Measurements from ENCODE around the gene WDR36. TPM values are rescaled to one million over a fixed set of nuclear protein-coding genes. Genes with fewer than 3 reads are reported as not detected.

WDR36 gene
- total and polyA plus RNA-seq, 2 of the 13 experiments (the other 11 are each of a cell fraction or from before 2014, with no cell fraction given), result 18.2 to 40.6 TPM

- TF ChIP-seq GABPA (IDR thresholded peaks at IDR 0.05; ENCODE audit: low read depth, low read length) (no peak), GABPA (CRISPR knock-in tag; IDR thresholded peaks at IDR 0.05; ENCODE audit: low read depth) (no peak), SRSF1 (optimal IDR thresholded peaks at IDR 0.05; ENCODE audit: low read depth, low read length) (no peak), SAFB2 (CRISPR knock-in tag; IDR thresholded peaks at IDR 0.05; ENCODE audit: borderline replicate concordance, low read depth) (no peak)
These were observed 32.0 kb upstream of the WDR36 start (continued) for GRCh38 chr5:111060169-111060568.

GRCh38 chr5:111061618-111062017 lies 30.5 kb upstream of the WDR36 start:
- Histone ChIP-seq H3K4me1 (ENCODE audit: insufficient read depth, low read length) (no peaks in the 10 kb centered on the region), H3K36me3 (replicated peaks in 1 of 2; ENCODE audit: control insufficient read depth in 1 of 2, insufficient read depth in 2 of 2, low read length in 2 of 2) (no peaks in the 10 kb centered on the region), H3K27ac (ENCODE audit: extremely low read length, insufficient read depth, low read length) (no peak overlapping the region), H3K4me3 (replicated peaks in 1 of 3; ENCODE audit: insufficient read depth in 1 of 3, low read depth in 2 of 3, low read length in 3 of 3) (no peak overlapping the region), H2AFZ (ENCODE audit: low read length) (no peak overlapping the region), H3K27me3 (ENCODE audit: control insufficient read depth in 1 of 2, insufficient read depth in 2 of 2, low read length in 2 of 2) (no peaks in the 10 kb centered on the region; a peak in 1 of 5 replicates), H3K79me2 (ENCODE audit: insufficient read depth, low read length) (no peaks in the 10 kb centered on the region), H3K9me3 (ENCODE audit: low read length) (no peaks in the 10 kb centered on the region), H3K4me2 (ENCODE audit: low read depth, low read length) (no peak overlapping the region), H4K20me1 (ENCODE audit: insufficient read depth, low read length) (no peaks in the 10 kb centered on the region), H3K9ac (ENCODE audit: insufficient read depth, low read depth, low read length) (no peak overlapping the region)
- intact Hi-C loops (cut with micrococcal nuclease; ENCODE audit: unreplicated experiment), result loop anchor here (10.0 kb wide), 1 partner anchor 197 kb away; no protein-coding TSS in a partner anchor
- ChIA-PET CTCF (ENCODE audit: low intra/inter-chr PET ratio, low total read pairs) (no interaction called here), POLR2A (no interaction called here)
- ATAC-seq (no peak), DNase-seq (ENCODE audit: low spot score) (no peak), FAIRE-seq (no peak)
- BruUV-seq (replicated peaks), result no TSS peak
- in situ Hi-C loops (cut with HindIII; ENCODE audit: extremely low pct_ligation_motif_present, low pct_unique_long_range_greater_than_20kb), result loop anchor here (10.0 kb wide), 1 partner anchor 307 kb away; no protein-coding TSS in a partner anchor
- TF ChIP-seq, protein P1, sequence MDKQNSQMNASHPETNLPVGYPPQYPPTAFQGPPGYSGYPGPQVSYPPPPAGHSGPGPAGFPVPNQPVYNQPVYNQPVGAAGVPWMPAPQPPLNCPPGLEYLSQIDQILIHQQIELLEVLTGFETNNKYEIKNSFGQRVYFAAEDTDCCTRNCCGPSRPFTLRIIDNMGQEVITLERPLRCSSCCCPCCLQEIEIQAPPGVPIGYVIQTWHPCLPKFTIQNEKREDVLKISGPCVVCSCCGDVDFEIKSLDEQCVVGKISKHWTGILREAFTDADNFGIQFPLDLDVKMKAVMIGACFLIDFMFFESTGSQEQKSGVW (CRISPR knock-in tag; IDR thresholded peaks at IDR 0.05; ENCODE audit: borderline replicate concordance), result no peak
- TF ChIP-seq RARG (CRISPR knock-in tag; IDR thresholded peaks at IDR 0.05; ENCODE audit: low read depth) (no peak), ZNF616 (CRISPR knock-in tag; IDR thresholded peaks at IDR 0.05; ENCODE audit: low read depth) (no peak), ATRX (CRISPR knock-in tag; IDR thresholded peaks at IDR 0.05; ENCODE audit: borderline replicate concordance) (no peak), POLR2G (IDR thresholded peaks at IDR 0.05; ENCODE audit: low read depth, low read length) (no peak), ZNF205 (CRISPR knock-in tag; IDR thresholded peaks at IDR 0.05) (no peak), ARID2 (CRISPR knock-in tag; IDR thresholded peaks at IDR 0.05; ENCODE audit: borderline replicate concordance) (no peak), ZNF672 (CRISPR knock-in tag; IDR thresholded peaks at IDR 0.05) (no peak), ZNF766 (CRISPR knock-in tag; IDR thresholded peaks at IDR 0.05; ENCODE audit: borderline replicate concordance) (no peak), SALL2 (CRISPR knock-in tag; IDR thresholded peaks at IDR 0.05) (no peak), HBP1 (CRISPR knock-in tag; IDR thresholded peaks at IDR 0.05; ENCODE audit: low read depth) (no peak), ZNF549 (CRISPR knock-in tag; IDR thresholded peaks at IDR 0.05) (no peak), HNRNPL (IDR thresholded peaks at IDR 0.05; ENCODE audit: low read depth, low read length) (no peak), ELF1 (CRISPR knock-in tag; IDR thresholded peaks at IDR 0.05) (no peak), GTF3A (CRISPR knock-in tag; conservative IDR thresholded peaks at IDR 0.05) (no peak), ZFP36L2 (CRISPR knock-in tag; IDR thresholded peaks at IDR 0.05) (no peak)
- TF ChIP-seq, protein P2, sequence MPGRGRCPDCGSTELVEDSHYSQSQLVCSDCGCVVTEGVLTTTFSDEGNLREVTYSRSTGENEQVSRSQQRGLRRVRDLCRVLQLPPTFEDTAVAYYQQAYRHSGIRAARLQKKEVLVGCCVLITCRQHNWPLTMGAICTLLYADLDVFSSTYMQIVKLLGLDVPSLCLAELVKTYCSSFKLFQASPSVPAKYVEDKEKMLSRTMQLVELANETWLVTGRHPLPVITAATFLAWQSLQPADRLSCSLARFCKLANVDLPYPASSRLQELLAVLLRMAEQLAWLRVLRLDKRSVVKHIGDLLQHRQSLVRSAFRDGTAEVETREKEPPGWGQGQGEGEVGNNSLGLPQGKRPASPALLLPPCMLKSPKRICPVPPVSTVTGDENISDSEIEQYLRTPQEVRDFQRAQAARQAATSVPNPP (CRISPR knock-in tag; IDR thresholded peaks at IDR 0.05), result no peak
